ENCODE measurements around the gene NPAS3. TPM values are rescaled to one million over a fixed set of nuclear protein-coding genes. Genes with fewer than 3 reads are reported as not detected.

The NPAS3 gene
- total and polyA plus RNA-seq, 2 donors (not counting 3 experiments of a cell fraction or from before 2014, with no cell fraction given): 0.10 to 0.13 TPM

- H3K4me2 ChIP-seq (ENCODE audit: insufficient read depth, low read length): no peak overlapping the region
- intact Hi-C loops (cut with micrococcal nuclease) (no loop called here), dilution Hi-C loops (cut with MboI; ENCODE audit: extremely low pct_ligation_motif_present, low sequenced_read_pairs) (no loop called here)
- H3K9me3 ChIP-seq (replicated peaks; ENCODE audit: control insufficient read depth, insufficient read depth, low read length): no peaks in the 10 kb centered on the region
- no peaks in the 10 kb centered on the region for H3K9me1 ChIP-seq (replicated peaks; ENCODE audit: control insufficient read depth, extremely low read depth, insufficient read depth, low read length)
- BruUV-seq (replicated peaks): no TSS peak
- no peaks in the 10 kb centered on the region for H3K27me3 ChIP-seq (ENCODE audit: control insufficient read depth in 2 of 2, insufficient read depth in 2 of 2, low read length in 2 of 2)
- H3K4me3 ChIP-seq (replicated peaks in 1 of 3; ENCODE audit: insufficient read depth in 1 of 3, low read depth in 1 of 3, low read length in 3 of 3): no peak overlapping the region
- ChIA-PET POLR2A (no interaction called here), CTCF (no interaction called here)
- no peak for FAIRE-seq
- H3K4me1 ChIP-seq (ENCODE audit: control insufficient read depth, extremely low read depth, insufficient read depth, low read length): no peaks in the 10 kb centered on the region
- H3K36me3 ChIP-seq (ENCODE audit: control insufficient read depth in 2 of 2, extremely low read depth in 1 of 2, insufficient read depth in 2 of 2, low read length in 2 of 2): no peaks in the 10 kb centered on the region
- no peak overlapping the region for H3K9ac ChIP-seq (replicated peaks; ENCODE audit: extremely low read depth, insufficient read depth, low read length)
- DNase-seq (ENCODE audit: low read depth, low spot score): no peak
- H3K27ac ChIP-seq (ENCODE audit: insufficient read depth, low read depth, low read length): no peak overlapping the region
- no peaks in the 10 kb centered on the region for H3K79me2 ChIP-seq (ENCODE audit: control insufficient read depth, insufficient read depth, low read length)
- H2AFZ ChIP-seq (ENCODE audit: low read depth, low read length): no peak overlapping the region
- TF ChIP-seq FOS (IDR thresholded peaks at IDR 0.05; ENCODE audit: borderline replicate concordance, insufficient read depth, low read length) (no peak), GATA2 (IDR thresholded peaks at IDR 0.05; ENCODE audit: insufficient read depth, insufficient read length, low read depth, low read length) (no peak), CTCF (IDR thresholded peaks at IDR 0.05; ENCODE audit: extremely low read depth in 1 of 2, insufficient read depth in 1 of 2, low read depth in 1 of 2, low read length in 2 of 2) (no peak), POLR2AphosphoS5 (IDR thresholded peaks at IDR 0.05; ENCODE audit: insufficient read depth, low read depth, low read length) (no peak), MYC (IDR thresholded peaks at IDR 0.05; ENCODE audit: low read depth, low read length) (no peak), MAX (IDR thresholded peaks at IDR 0.05; ENCODE audit: insufficient read depth, insufficient read length) (no peak), EZH2 (IDR thresholded peaks at IDR 0.05; ENCODE audit: borderline replicate concordance, low read depth, low read length, severe bottlenecking) (no peak), POLR2A (IDR thresholded peaks at IDR 0.05; ENCODE audit: low read depth, low read length) (no peak), JUN (IDR thresholded peaks at IDR 0.05; ENCODE audit: borderline replicate concordance, insufficient read depth, insufficient read length, low read depth) (no peak)
- H4K20me1 ChIP-seq (replicated peaks; ENCODE audit: control insufficient read depth, extremely low read depth, insufficient read depth, low read length): no peaks in the 10 kb centered on the region
These were observed 39.8 kb upstream of the NPAS3 start for GRCh38 chr14:32898876-32899275.

Data from endothelial cell of umbilical vein (primary cell).